Neuronal stem cell (in vitro differentiated cells): ENCODE results near the gene ARPC4.

Experiments used
- DNase-seq: peaks from one replicate; pipeline ENCODE4 v3.0.0-alpha.2; 2013; ENCODE audit warnings: low spot score
- H2AFZ ChIP-seq: one replicate; pipeline ENCODE4 v1.6.1; 2013; ENCODE audit warnings: mild to moderate bottlenecking, low read length, inconsistent platforms
- H2AK5ac ChIP-seq: 2 replicates; pipeline ENCODE4 v1.6.1; 2013; ENCODE audit warnings: low read depth, mild to moderate bottlenecking, inconsistent platforms, low read length, moderate library complexity, mixed read lengths
- H2BK120ac ChIP-seq: 2 replicates; pipeline ENCODE4 v1.6.1; 2013; ENCODE audit warnings: low read depth, mild to moderate bottlenecking, inconsistent platforms, low read length, moderate library complexity, mixed read lengths
- H2BK12ac ChIP-seq: one replicate; pipeline ENCODE4 v1.6.1; 2013; ENCODE audit warnings: low read length, inconsistent platforms
- H2BK15ac ChIP-seq: 2 replicates; pipeline ENCODE4 v1.6.1; 2013; ENCODE audit warnings: mild to moderate bottlenecking, low read length, inconsistent platforms, mixed read lengths
- H2BK5ac ChIP-seq: one replicate; pipeline ENCODE4 v1.6.1; 2013; ENCODE audit warnings: inconsistent platforms, mild to moderate bottlenecking, low read length, moderate library complexity
- H3K14ac ChIP-seq: one replicate; pipeline ENCODE4 v1.6.1; 2013; ENCODE audit warnings: low read length, inconsistent platforms
- H3K18ac ChIP-seq: 2 replicates; pipeline ENCODE4 v1.6.1; 2013; ENCODE audit warnings: low read length, inconsistent platforms
- H3K23ac ChIP-seq: 2 replicates; pipeline ENCODE4 v1.6.1; 2013; ENCODE audit warnings: low read depth, mild to moderate bottlenecking, mixed read lengths, low read length, inconsistent platforms; ENCODE audit not compliant: poor library complexity
- H3K27ac ChIP-seq: replicated peaks from 3 replicates; pipeline ENCODE4 v1.5.1; 2013; ENCODE audit warnings: low read length, inconsistent platforms
- H3K27me3 ChIP-seq, 3 experiments: 2 replicates each; pipeline ENCODE4 v1.6.1; 2013; ENCODE audit warnings: low read length in 3 of 3, mild to moderate bottlenecking in 2 of 3, inconsistent platforms in 1 of 3, low read depth in 1 of 3, mixed read lengths in 1 of 3, moderate library complexity in 1 of 3; ENCODE audit not compliant: control insufficient read depth in 3 of 3, insufficient read depth in 3 of 3
- H3K36me3 ChIP-seq, 2 donors: replicated peaks in 1 of 2; 2 replicates each; pipeline ENCODE4 v1.6.1; 2013; ENCODE audit warnings: low read length in 2 of 2; ENCODE audit not compliant: control insufficient read depth in 2 of 2, insufficient read depth in 2 of 2
- H3K4ac ChIP-seq: 2 replicates; pipeline ENCODE4 v1.6.1; 2013; ENCODE audit warnings: inconsistent platforms, mild to moderate bottlenecking, low read length, moderate library complexity
- H3K4me1 ChIP-seq, 2 donors: 1 replicate in 1 of 2; 2 replicates in 1 of 2; pipeline ENCODE4 v1.6.1; 2013; ENCODE audit warnings: low read length in 2 of 2, low read depth in 1 of 2; ENCODE audit not compliant: control insufficient read depth in 2 of 2, insufficient read depth in 1 of 2
- H3K4me2 ChIP-seq: one replicate; pipeline ENCODE4 v1.6.1; 2013; ENCODE audit warnings: mild to moderate bottlenecking, low read length, inconsistent platforms; ENCODE audit not compliant: insufficient read depth, poor library complexity, severe bottlenecking
- H3K4me3 ChIP-seq, 2 donors: 2 replicates each; pipeline ENCODE4 v1.5.1; 2013; ENCODE audit warnings: low read length in 2 of 2, mild to moderate bottlenecking in 2 of 2, inconsistent platforms in 1 of 2, moderate library complexity in 1 of 2
- H3K79me1 ChIP-seq: one replicate; pipeline ENCODE4 v1.6.1; 2013; ENCODE audit warnings: low read depth, mild to moderate bottlenecking, inconsistent platforms, low read length, moderate library complexity
- H3K9ac ChIP-seq: one replicate; pipeline ENCODE4 v1.6.1; 2013; ENCODE audit warnings: mild to moderate bottlenecking, low read depth, low read length, inconsistent platforms; ENCODE audit not compliant: poor library complexity
- H3K9me3 ChIP-seq, 2 donors: replicated peaks in 1 of 2; 2 replicates each; pipeline versions ENCODE3 to v1.6.1; 2013; ENCODE audit warnings: low read length in 2 of 2, mild to moderate bottlenecking in 2 of 2, inconsistent platforms in 1 of 2, low read depth in 1 of 2, mixed read lengths in 1 of 2, moderate library complexity in 1 of 2; ENCODE audit not compliant: control insufficient read depth in 2 of 2, insufficient read depth in 1 of 2
- H4K8ac ChIP-seq: one replicate; pipeline ENCODE4 v1.6.1; 2013; ENCODE audit warnings: low read depth, mild to moderate bottlenecking, inconsistent platforms, low read length, moderate library complexity
- H4K91ac ChIP-seq: one replicate; pipeline ENCODE4 v1.6.1; 2013; ENCODE audit warnings: low read length, low read depth, mild to moderate bottlenecking, inconsistent platforms; ENCODE audit not compliant: poor library complexity
- WGBS, 2 donors: extraction: QIAGEN DNeasy Blood & Tissue Kit; methylation state at CpG; one replicate each; pipeline ENCODE4 v1.1.7; 2013; ENCODE audit warnings: missing lambda C conversion rate in 2 of 2, mixed read lengths in 1 of 2; ENCODE audit not compliant: insufficient read length in 2 of 2, insufficient replicate concordance in 1 of 2; ENCODE audit errors: extremely low coverage in 2 of 2; 5-methylcytosine and 5-hydroxymethylcytosine counted together

The ARPC4 gene

GRCh38 chr3:9826815-9827573, 34.1 kb downstream of the ARPC4 start:
- H3K14ac ChIP-seq, result no peak overlapping the region
- WGBS, 2 donors, result no CpG with 5 or more reads among the region's 20 CpGs
- H3K9me3 ChIP-seq, result no peaks in the 10 kb centered on the region
- peak overlapping the region; percentile 44 for H3K9ac ChIP-seq
- peak overlapping the region; percentile 76 for H3K18ac ChIP-seq
- H3K23ac ChIP-seq, result no peak overlapping the region
- H3K79me1 ChIP-seq, result peaks cover 2% of the 10 kb centered on the region
- no peak overlapping the region for H2BK15ac ChIP-seq
- H2AK5ac ChIP-seq, result no peak overlapping the region
- no peak overlapping the region for H2BK12ac ChIP-seq
- H3K4ac ChIP-seq, result no peak overlapping the region
- no peaks in the 10 kb centered on the region for H3K4me1 ChIP-seq
- peak overlapping the region; percentile 2 for H2BK5ac ChIP-seq
- no peak overlapping the region for H3K4me3 ChIP-seq
- no peak overlapping the region for H2BK120ac ChIP-seq
- H3K4me2 ChIP-seq, result no peak overlapping the region
- H3K27ac ChIP-seq, result no peak overlapping the region
- no peak for DNase-seq
- H4K91ac ChIP-seq, result no peak overlapping the region
- no peak overlapping the region for H2AFZ ChIP-seq
- no peaks in the 10 kb centered on the region for H3K27me3 ChIP-seq
- H3K36me3 ChIP-seq, result peaks cover 5 to 62% of the 10 kb centered on the region in 2 donors
- H4K8ac ChIP-seq, result no peak overlapping the region

- Histone ChIP-seq H3K9ac (no peak overlapping the region), H3K23ac (peak overlapping the region; percentile 34), H2BK12ac (no peak overlapping the region), H3K4me2 (no peak overlapping the region), H3K4ac (no peak overlapping the region), H3K27me3 (no peaks in the 10 kb centered on the region), H3K4me1 (no peaks in the 10 kb centered on the region), H2AK5ac (no peak overlapping the region), H3K14ac (no peak overlapping the region), H3K79me1 (peaks cover 2% of the 10 kb centered on the region), H2AFZ (no peak overlapping the region), H3K18ac (no peak overlapping the region), H2BK120ac (no peak overlapping the region), H2BK5ac (no peak overlapping the region), H3K36me3 (peaks cover 10 to 74% of the 10 kb centered on the region in 2 donors), H3K9me3 (no peaks in the 10 kb centered on the region), H2BK15ac (no peak overlapping the region), H3K4me3 (no peak overlapping the region), H3K27ac (peak overlapping the region; percentile 23), H4K8ac (no peak overlapping the region), H4K91ac (no peak overlapping the region)
- DNase-seq, result no peak
- no CpG with 5 or more reads among the region's 17 CpGs for WGBS, 2 donors
Measured at GRCh38 chr3:9828801-9829755, 36.2 kb downstream of the ARPC4 start.

- Histone ChIP-seq H3K23ac (no peak overlapping the region), H3K4me2 (no peak overlapping the region), H3K14ac (no peak overlapping the region), H2BK12ac (no peak overlapping the region), H2BK5ac (no peak overlapping the region), H3K27me3 (no peaks in the 10 kb centered on the region), H2BK15ac (no peak overlapping the region), H3K36me3 (peaks cover 24 to 83% of the 10 kb centered on the region in 2 donors), H2AK5ac (no peak overlapping the region), H3K18ac (no peak overlapping the region), H4K8ac (no peak overlapping the region), H3K9me3 (no peaks in the 10 kb centered on the region), H3K27ac (no peak overlapping the region), H3K4ac (no peak overlapping the region), H3K4me1 (no peaks in the 10 kb centered on the region), H2AFZ (no peak overlapping the region), H4K91ac (no peak overlapping the region), H3K4me3 (no peak overlapping the region), H3K79me1 (no peaks in the 10 kb centered on the region), H3K9ac (no peak overlapping the region), H2BK120ac (no peak overlapping the region)
- no peak for DNase-seq
- WGBS, 2 donors, result no CpG with 5 or more reads among the region's 3 CpGs
Measured at GRCh38 chr3:9831253-9831652, 38.4 kb downstream of the ARPC4 start.

DNA sequence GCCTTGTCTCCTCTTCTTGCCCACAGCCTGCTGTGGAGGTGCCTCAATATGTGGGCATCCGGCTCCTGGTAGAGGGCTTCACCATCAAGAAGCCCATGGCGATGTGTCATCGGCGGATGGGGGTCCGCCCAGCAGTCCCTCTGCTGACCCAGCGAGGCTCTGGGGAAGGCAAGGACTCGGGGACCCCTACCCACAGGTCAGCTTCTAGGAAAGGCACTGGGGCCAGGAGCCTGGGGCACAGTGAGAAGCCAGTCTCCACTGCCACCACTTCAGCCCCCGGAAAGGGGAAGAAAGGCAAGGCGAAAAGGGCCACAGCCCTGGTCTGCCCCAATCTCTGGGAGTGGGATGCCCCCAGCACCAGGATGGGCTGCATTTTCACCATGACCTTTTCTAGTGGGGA, 40.2 kb downstream of the ARPC4 start:
- Histone ChIP-seq H3K14ac (no peak overlapping the region), H3K4ac (no peak overlapping the region), H3K9ac (no peak overlapping the region), H3K27me3 (no peaks in the 10 kb centered on the region), H3K4me3 (no peak overlapping the region), H2BK15ac (no peak overlapping the region), H3K4me1 (no peaks in the 10 kb centered on the region), H4K91ac (no peak overlapping the region), H2BK120ac (no peak overlapping the region), H2AK5ac (no peak overlapping the region), H3K4me2 (no peak overlapping the region), H3K36me3 (peaks cover 27 to 79% of the 10 kb centered on the region in 2 donors), H2BK12ac (no peak overlapping the region), H3K27ac (no peak overlapping the region), H3K18ac (peak overlapping the region; percentile 48), H3K9me3 (no peaks in the 10 kb centered on the region), H2AFZ (no peak overlapping the region), H4K8ac (no peak overlapping the region), H2BK5ac (no peak overlapping the region), H3K79me1 (no peaks in the 10 kb centered on the region), H3K23ac (no peak overlapping the region)
- no peak for DNase-seq
- no CpG with 5 or more reads among the region's 9 CpGs for WGBS, 2 donors
